Adrenal gland (tissue), 12 donors: Measurements from ENCODE around the gene CBFA2T3. TPM values are rescaled to one million over a fixed set of nuclear protein-coding genes. Genes with fewer than 3 reads are reported as not detected.

Experiments used
- DNase-seq, 7 donors: peaks; one replicate each; pipeline ENCODE4 v3.0.0-alpha.2; 2019 to 2020
- H3K27ac ChIP-seq, 5 donors: fragments of 200-600 bp; sonication (generic) in 4 of 5; 1 replicate in 3 of 5; 2 replicates in 2 of 5; pipeline versions ENCODE4 v1.5.1 to v1.8.0; 2016 to 2020; ENCODE audit warnings: mild to moderate bottlenecking in 1 of 5
- H3K27me3 ChIP-seq: fragments of 200-600 bp; 2 replicates; pipeline ENCODE4 v1.8.0; 2021
- H3K36me3 ChIP-seq, 2 donors: fragments of 200-600 bp; replicated peaks in 1 of 2; 1 replicate in 1 of 2; 2 replicates in 1 of 2; pipeline versions ENCODE4 v1.5.1 to v1.8.0; 2018 to 2022
- H3K4me1 ChIP-seq, 2 donors: fragments of 200-600 bp; replicated peaks in 1 of 2; 1 replicate in 1 of 2; 2 replicates in 1 of 2; pipeline versions ENCODE4 v1.5.1 to v1.8.0; 2018 to 2021
- H3K4me3 ChIP-seq, 4 donors: fragments of 200-600 bp; sonication (generic) in 3 of 4; one replicate each; pipeline ENCODE4 v1.5.1; 2016 to 2018
- H3K9me3 ChIP-seq, 3 donors: fragments of 200-600 bp; sonication (generic) in 1 of 3; replicated peaks in 1 of 3; 1 replicate in 2 of 3; 2 replicates in 1 of 3; pipeline versions ENCODE4 v1.5.1 to v1.8.0; 2016 to 2021
- CTCF ChIP-seq, 6 experiments: fragments of 450-650 bp in 4 of 6; fragments of 200-600 bp in 2 of 6; sonication (generic) in 1 of 6; IDR thresholded peaks; 1 replicate in 5 of 6; 2 replicates in 1 of 6; pipeline versions ENCODE4 v1.5.1 to v1.8.0; 2016 to 2021; ENCODE audit warnings: antibody characterized with exemption in 6 of 6, mild to moderate bottlenecking in 2 of 6, moderate library complexity in 1 of 6
- POLR2A ChIP-seq, 2 donors: fragments of 450-650 bp; IDR thresholded peaks; one replicate each; pipeline ENCODE4 v1.6.1; 2017; ENCODE audit warnings: antibody characterized with exemption in 2 of 2, mild to moderate bottlenecking in 2 of 2, moderate library complexity in 1 of 2
- WGBS, 4 donors: extraction: QIAGEN DNeasy Blood & Tissue Kit in 2 of 4; methylation state at CpG; one replicate each; pipeline versions ENCODE4 v1.1.5 to v1.1.7; 2013 to 2017; 5-methylcytosine and 5-hydroxymethylcytosine counted together
- intact Hi-C, 2 donors: fragments of 100-400 bp; cut with DNase I; formaldehyde crosslinking; loops; one replicate each; pipeline versions ENCODE4 v1.14.1 to v1.15.0; 2022 to 2023
- polyA plus RNA-seq, 3 donors: library from polyadenylated mRNA; stranded (reverse); fragments of 200-250 nt in 2 of 3; fragments of 350-450 nt in 1 of 3; fragmentation: Illumina TruSeq in 1 of 3; extraction: RNeasy Lipid Tissue Mini Kit (QIAGEN cat#74804) in 1 of 3; gene quantifications; one replicate each; pipeline ENCODE4 v1.2.3, GENCODE V29; 2013 to 2014
- total RNA-seq, 9 donors: library from RNA; depleted of rRNA in 4 of 9; stranded (reverse); fragments of >200 nt in 4 of 9; fragments of 120-200 nt in 1 of 9; fragmentation: NEBNext Ultra II Directional in 1 of 9; extraction: Animal tissue kit (Norgen Biotek cat#: 25700) in 1 of 9; gene quantifications; one replicate each; pipeline versions ENCODE4 v1.1.0 to v1.2.4, GENCODE V29; 2013 to 2023
- donor health status: healthy with polysubstance abuse.
- donor health status: Bipolar disorder and iron deficiency.
- donor health status: DM: yes; HTN: yes; CAD: no.
- donor health status: DM: no; HTN: no; CAD: no.
- donor health status: DM: no; HTN: no; CAD: no.
- donor health status: DM: yes; HTN: yes; CAD: no.

CBFA2T3 gene
- total and polyA plus RNA-seq, 12 donors = 0.30 to 16.9 (median 2.2) TPM

GRCh38 chr16:88885693-88886280 lies 91.2 kb downstream of the CBFA2T3 start:
- H3K36me3 ChIP-seq = no peaks in the 10 kb centered on the region
- TF ChIP-seq POLR2A (IDR thresholded peaks at IDR 0.05) (no peak), CTCF (IDR thresholded peaks at IDR 0.05) (no peak)

GRCh38 chr16:88884569-88885271 lies 92.3 kb downstream of the CBFA2T3 start:
- 94 to 96% (median 94%) methylated on average over 32 to 39 of the region's 39 CpGs for WGBS, 4 donors
- Histone ChIP-seq H3K27ac (no peak overlapping the region), H3K4me1 (no peaks in the 10 kb centered on the region), H3K27me3 (no peaks in the 10 kb centered on the region), H3K36me3 (no peaks in the 10 kb centered on the region), H3K9me3 (no peaks in the 10 kb centered on the region), H3K4me3 (no peak overlapping the region)
- intact Hi-C loops = no loop called here
- DNase-seq = no peak
- no peak for TF ChIP-seq CTCF (IDR thresholded peaks at IDR 0.05)
- no peak for TF ChIP-seq POLR2A (IDR thresholded peaks at IDR 0.05)

More at GRCh38 chr16:88885693-88886280, 91.2 kb downstream of the CBFA2T3 start:
- Histone ChIP-seq H3K9me3 (no peaks in the 10 kb centered on the region), H3K4me3 (no peak overlapping the region), H3K27ac (peak overlapping the region in 1 of 5 donors; percentile 58), H3K4me1 (no peaks in the 10 kb centered on the region), H3K27me3 (no peaks in the 10 kb centered on the region)
- intact Hi-C loops = no loop called here
- DNase-seq = no peak
- WGBS, 4 donors = 88 to 92% (median 90%) methylated on average over 9 to 28 of the region's 28 CpGs

DNA sequence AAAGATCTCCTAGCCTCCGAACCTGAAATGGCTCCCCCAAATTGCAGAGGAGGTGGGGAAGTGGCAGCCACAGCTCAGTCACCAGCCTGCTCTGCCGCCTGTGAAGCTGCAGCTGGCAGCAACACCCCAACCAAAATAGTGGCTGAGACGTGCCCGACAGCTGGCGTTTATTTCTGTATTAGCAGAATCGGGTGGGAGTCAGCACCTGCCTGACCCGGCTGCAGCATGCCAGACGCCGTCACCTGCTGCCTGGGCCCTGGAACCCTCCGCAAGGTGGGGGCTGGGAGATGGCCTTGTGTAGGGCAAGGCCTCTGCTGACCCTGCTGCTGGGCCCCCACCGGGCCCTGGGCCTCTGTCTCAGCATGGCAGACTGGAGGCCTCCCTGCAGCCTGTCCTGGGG lies 93.1 kb downstream of the CBFA2T3 start:
- Histone ChIP-seq H3K4me1 (no peaks in the 10 kb centered on the region), H3K9me3 (no peaks in the 10 kb centered on the region), H3K27ac (no peak overlapping the region), H3K36me3 (no peaks in the 10 kb centered on the region), H3K4me3 (no peak overlapping the region), H3K27me3 (no peaks in the 10 kb centered on the region)
- intact Hi-C loops = no loop called here
- no peak for TF ChIP-seq POLR2A (IDR thresholded peaks at IDR 0.05)
- no peak for TF ChIP-seq CTCF (IDR thresholded peaks at IDR 0.05)
- DNase-seq = no peak
- 86 to 88% (median 87%) methylated on average over 8 to 11 of the region's 11 CpGs for WGBS, 4 donors

DNA sequence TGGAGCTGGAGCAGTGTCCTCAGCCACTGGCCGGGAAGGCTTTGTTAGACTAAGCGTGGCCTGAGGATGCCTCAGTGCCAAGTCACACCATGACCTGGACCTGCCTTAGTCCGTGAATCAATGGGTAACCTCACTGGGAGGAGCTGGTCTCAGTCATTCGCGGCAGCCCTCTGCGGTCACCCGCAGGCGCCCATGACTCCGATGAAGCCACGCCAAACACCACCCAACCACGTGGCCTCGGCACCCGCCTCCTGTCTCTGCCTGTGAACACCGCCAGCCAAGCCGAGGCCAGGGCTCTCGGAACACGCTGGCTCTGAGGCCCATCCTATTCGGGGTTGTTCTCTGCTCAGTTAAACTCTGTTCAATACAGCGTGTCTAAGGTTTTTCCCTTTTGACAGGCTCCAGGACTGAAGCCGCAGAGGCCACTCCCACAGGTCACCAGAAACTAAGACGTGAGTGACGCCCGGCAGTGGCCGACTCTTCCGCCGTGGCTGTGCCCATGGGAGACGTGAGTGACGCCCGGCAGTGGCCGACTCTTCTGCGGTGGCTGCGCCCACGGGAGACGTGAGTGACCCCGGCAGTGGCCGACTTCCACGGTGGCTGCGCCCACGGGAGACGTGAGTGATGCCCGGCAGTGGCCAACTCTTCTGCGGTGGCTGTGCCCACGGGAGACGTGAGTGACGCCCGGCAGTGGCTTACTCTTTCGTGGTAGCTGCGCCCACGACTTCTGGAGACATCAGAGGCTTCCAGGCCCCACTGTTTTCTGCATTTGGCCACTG lies 93.7 kb downstream of the CBFA2T3 start:
- no peak overlapping the region for H3K27ac ChIP-seq
- no peak for TF ChIP-seq CTCF (IDR thresholded peaks at IDR 0.05)
- TF ChIP-seq POLR2A (IDR thresholded peaks at IDR 0.05) = no peak
- no peaks in the 10 kb centered on the region for H3K9me3 ChIP-seq
- no peaks in the 10 kb centered on the region for H3K36me3 ChIP-seq
- intact Hi-C loops = no loop called here
- H3K4me1 ChIP-seq = no peaks in the 10 kb centered on the region
- H3K4me3 ChIP-seq = no peak overlapping the region
- 95 to 96% (median 95%) methylated on average over 34 to 49 of the region's 49 CpGs for WGBS, 4 donors
- no peak for DNase-seq
- no peaks in the 10 kb centered on the region for H3K27me3 ChIP-seq
